ENCODE results near the gene ALPK1.
A peak's percentile ranks its signal among the peaks of the same experiment; 100 is the strongest.

Gene ALPK1

DNA sequence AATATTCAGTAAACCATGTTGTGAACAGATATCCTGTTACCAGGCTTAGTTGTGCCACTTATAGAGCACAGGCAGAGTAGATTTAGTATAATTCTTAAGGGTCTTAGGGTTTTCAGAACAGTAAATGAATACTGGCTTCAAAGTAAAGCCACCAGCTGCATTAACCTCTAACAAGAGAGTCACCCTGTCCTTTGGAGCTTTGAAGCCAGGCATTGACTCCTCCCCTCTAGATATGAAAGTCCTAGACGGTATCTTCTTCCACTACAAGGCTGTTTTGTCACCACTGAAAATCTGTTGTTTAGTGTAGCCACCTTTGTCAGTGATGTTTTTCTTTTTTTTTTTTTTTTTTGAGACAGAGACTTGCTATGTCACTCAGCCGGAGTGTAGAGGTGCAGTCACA is 77.7 kb downstream of the ALPK1 start:
- Histone ChIP-seq H3K9ac (ENCODE audit: low read depth, low read length) (no peak overlapping the region), H3K4me3 (ENCODE audit: low read depth, low read length) (no peak overlapping the region), H3K36me3 (ENCODE audit: control insufficient read depth, insufficient read depth, low read length) (no peaks in the 10 kb centered on the region), H3K4me1 (ENCODE audit: control insufficient read depth, insufficient read depth, low read length) (peaks cover 6% of the 10 kb centered on the region), H3K9me3 (ENCODE audit: control insufficient read depth, insufficient read depth, low read length) (no peaks in the 10 kb centered on the region), H3K27me3 (ENCODE audit: control insufficient read depth, insufficient read depth, low read length) (peaks cover 13% of the 10 kb centered on the region)

DNA sequence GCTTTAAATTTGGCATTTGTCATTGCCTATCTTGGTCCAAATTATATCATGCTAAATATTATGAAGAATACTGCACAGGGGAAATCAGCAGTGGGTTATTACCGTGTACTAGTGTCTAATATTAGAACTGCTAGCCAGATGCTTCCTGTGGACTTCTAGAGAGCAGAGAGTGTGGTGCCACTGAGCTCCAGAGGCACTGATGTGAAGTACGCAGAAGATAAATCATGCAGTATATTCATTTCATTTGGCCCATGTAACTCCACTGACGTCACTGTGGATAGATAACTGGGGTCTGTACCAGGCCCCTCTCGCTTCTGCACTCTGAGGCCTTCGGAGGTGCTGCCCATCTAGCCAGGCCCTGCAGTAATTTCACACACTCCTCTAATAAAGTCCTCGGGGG is 80.0 kb downstream of the ALPK1 start:
- Histone ChIP-seq H3K36me3 (ENCODE audit: control insufficient read depth, insufficient read depth, low read length) (no peaks in the 10 kb centered on the region), H3K9me3 (ENCODE audit: control insufficient read depth, insufficient read depth, low read length) (no peaks in the 10 kb centered on the region), H3K4me1 (ENCODE audit: control insufficient read depth, insufficient read depth, low read length) (peaks cover 6% of the 10 kb centered on the region), H3K9ac (ENCODE audit: low read depth, low read length) (no peak overlapping the region), H3K27me3 (ENCODE audit: control insufficient read depth, insufficient read depth, low read length) (peaks cover 26% of the 10 kb centered on the region), H3K4me3 (ENCODE audit: low read depth, low read length) (no peak overlapping the region)

DNA sequence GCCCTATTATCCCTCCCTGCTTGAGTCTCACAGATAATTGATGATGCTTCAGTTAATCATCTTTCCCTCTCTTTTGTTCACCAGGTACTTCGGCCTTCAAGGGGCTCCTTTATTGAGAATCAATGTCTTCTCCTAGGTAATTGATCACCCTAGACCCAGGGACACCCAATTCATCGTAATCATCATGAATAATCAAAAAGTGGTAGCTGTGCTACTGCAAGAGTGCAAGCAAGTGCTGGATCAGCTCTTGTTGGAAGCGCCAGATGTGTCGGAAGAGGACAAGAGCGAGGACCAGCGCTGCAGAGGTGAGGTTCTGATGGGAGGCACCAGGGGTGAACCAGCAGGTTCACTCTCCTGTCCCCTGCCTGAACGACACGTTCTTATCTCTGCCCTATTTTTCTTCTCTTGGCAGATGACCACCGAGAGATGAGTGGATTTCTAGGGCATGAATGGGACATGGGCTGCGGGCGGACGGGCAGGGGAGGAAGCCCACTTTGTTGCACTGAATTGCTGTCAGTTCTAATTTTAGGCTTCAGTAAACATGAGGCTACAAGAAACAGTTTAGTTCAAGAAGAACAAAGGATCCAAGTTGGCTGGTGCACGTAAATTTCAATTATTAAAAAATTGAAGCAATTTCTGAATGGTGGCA is 80.5 kb downstream of the ALPK1 start:
- peaks cover 6% of the 10 kb centered on the region for H3K4me1 ChIP-seq (ENCODE audit: control insufficient read depth, insufficient read depth, low read length)
- no peak overlapping the region for H3K9ac ChIP-seq (ENCODE audit: low read depth, low read length)
- H3K4me3 ChIP-seq (ENCODE audit: low read depth, low read length) = no peak overlapping the region
- H3K27me3 ChIP-seq (ENCODE audit: control insufficient read depth, insufficient read depth, low read length) = peaks cover 26% of the 10 kb centered on the region
- H3K36me3 ChIP-seq (ENCODE audit: control insufficient read depth, insufficient read depth, low read length) = no peaks in the 10 kb centered on the region
- H3K9me3 ChIP-seq (ENCODE audit: control insufficient read depth, insufficient read depth, low read length) = no peaks in the 10 kb centered on the region

DNA sequence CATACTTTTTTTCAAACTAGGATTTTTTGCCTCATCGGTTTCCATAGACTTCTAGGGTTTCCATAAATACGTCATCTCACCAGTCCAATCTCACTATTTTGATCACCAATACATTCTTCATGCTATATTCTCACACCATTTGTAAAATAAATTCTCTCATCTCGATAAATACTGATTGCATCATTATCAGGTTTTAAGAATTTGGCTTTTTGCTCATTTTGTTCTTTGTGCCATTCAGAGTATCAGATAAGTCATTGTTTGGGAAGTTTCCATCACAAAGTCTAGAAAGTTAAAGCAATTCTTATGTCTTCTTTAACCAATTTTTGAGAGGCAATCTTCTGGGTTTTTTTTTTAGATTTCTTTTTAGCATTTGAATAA is 81.1 kb downstream of the ALPK1 start:
- Histone ChIP-seq H3K4me1 (ENCODE audit: control insufficient read depth, insufficient read depth, low read length) (peaks cover 6% of the 10 kb centered on the region), H3K4me3 (ENCODE audit: low read depth, low read length) (no peak overlapping the region), H3K9me3 (ENCODE audit: control insufficient read depth, insufficient read depth, low read length) (no peaks in the 10 kb centered on the region), H3K9ac (ENCODE audit: low read depth, low read length) (no peak overlapping the region), H3K27me3 (ENCODE audit: control insufficient read depth, insufficient read depth, low read length) (peaks cover 26% of the 10 kb centered on the region), H3K36me3 (ENCODE audit: control insufficient read depth, insufficient read depth, low read length) (no peaks in the 10 kb centered on the region)

DNA sequence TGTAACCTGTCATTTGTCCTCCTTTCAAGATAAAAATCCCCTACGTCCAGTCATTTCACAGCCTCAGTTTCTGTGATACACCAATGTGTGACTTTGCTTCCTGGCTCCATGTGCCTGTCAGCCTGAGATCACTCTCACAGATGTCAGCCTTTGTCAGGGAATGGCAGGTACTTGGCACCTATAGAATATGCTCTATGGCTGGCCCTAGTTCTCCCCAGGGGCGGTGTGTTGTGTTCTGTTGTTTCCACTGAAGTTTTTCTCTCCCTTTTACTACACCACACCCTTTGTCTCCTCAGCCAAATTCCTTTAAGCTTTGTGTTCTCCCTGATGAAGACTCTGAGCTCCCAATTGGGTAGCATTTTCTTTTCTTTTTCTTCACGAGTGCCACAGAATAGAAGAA is 81.7 kb downstream of the ALPK1 start:
- H3K4me1 ChIP-seq (ENCODE audit: control insufficient read depth, insufficient read depth, low read length) = peaks cover 6% of the 10 kb centered on the region
- H3K36me3 ChIP-seq (ENCODE audit: control insufficient read depth, insufficient read depth, low read length) = no peaks in the 10 kb centered on the region
- peaks cover 26% of the 10 kb centered on the region for H3K27me3 ChIP-seq (ENCODE audit: control insufficient read depth, insufficient read depth, low read length)
- H3K9ac ChIP-seq (ENCODE audit: low read depth, low read length) = no peak overlapping the region
- H3K4me3 ChIP-seq (ENCODE audit: low read depth, low read length) = peak overlapping the region; percentile 28
- no peaks in the 10 kb centered on the region for H3K9me3 ChIP-seq (ENCODE audit: control insufficient read depth, insufficient read depth, low read length)

DNA sequence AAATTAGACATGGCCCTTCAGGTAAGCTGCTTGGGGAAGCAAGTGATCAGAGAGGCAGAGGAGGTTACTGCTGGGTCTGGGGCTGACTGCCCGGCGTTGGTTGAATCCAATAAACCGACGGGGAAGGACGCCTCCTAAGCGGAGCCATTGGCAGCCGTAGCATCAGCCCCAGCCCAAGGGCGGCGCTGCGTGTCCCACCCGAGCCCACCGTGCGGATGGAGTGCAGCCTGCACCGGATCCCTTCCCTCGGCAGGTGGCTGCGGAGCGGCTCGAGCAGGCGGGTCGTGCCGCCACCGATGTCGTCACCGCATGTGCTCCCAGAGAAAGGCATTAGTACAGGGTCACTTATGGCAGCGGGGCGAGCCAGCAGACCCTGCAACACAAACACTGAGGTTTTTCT is 82.1 kb downstream of the ALPK1 start:
- H3K9me3 ChIP-seq (ENCODE audit: control insufficient read depth, insufficient read depth, low read length) = no peaks in the 10 kb centered on the region
- no peak overlapping the region for H3K9ac ChIP-seq (ENCODE audit: low read depth, low read length)
- H3K4me1 ChIP-seq (ENCODE audit: control insufficient read depth, insufficient read depth, low read length) = peaks cover 6% of the 10 kb centered on the region
- no peaks in the 10 kb centered on the region for H3K36me3 ChIP-seq (ENCODE audit: control insufficient read depth, insufficient read depth, low read length)
- H3K4me3 ChIP-seq (ENCODE audit: low read depth, low read length) = peak overlapping the region; percentile 28
- H3K27me3 ChIP-seq (ENCODE audit: control insufficient read depth, insufficient read depth, low read length) = peaks cover 26% of the 10 kb centered on the region

DNA sequence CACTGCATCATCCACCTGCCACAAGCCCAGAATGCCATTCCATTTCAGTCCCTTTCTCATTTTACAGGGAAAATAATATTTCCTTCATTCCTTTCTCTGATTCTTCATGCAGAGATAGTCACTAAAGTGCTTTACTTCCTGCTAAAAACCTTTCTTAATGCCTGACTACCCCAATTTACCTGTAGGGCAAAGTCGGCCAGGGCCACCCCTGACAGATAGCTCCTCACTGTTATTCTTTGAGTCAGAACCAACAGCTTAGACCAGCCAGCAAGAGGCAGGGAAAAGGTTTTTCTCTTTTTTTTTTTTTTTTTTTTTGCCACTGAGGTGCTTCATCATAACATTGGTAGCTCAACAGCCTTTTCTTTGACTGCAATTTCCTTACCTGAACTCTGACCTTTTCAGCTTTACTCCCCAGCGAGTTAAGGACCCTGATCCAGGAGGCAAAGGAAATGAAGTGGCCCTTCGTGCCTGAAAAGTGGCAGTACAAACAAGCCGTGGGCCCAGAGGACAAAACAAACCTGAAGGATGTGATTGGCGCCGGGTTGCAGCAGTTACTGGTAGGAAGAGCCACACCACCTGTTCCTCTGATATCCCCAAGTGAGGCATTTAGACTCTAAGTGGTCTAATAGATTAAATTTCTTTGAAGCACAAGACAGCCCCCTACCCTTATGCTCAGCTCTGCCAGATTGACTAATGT is 85.0 kb downstream of the ALPK1 start:
- Histone ChIP-seq H3K9ac (ENCODE audit: low read depth, low read length) (no peak overlapping the region), H3K9me3 (ENCODE audit: control insufficient read depth, insufficient read depth, low read length) (no peaks in the 10 kb centered on the region)

DNA sequence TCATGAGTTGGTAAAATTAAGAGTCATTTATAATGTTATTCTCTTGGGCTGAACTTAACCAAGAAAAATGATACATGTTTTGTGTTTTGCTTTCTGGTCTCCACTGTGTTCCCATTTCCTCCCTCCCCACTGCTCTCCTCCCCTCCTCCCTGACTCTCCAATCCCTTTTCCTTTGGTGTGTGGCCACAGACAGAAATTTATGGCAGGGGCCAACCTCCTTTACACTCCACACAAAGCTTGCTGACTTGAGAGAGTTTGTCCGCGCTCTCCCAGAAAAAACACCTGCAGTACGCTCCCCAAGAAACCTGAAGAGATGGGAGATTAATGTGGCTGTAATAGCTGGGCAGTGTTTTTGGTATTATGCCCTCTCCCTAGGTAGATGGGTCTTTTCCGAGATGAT is 88.9 kb downstream of the ALPK1 start:
- no peaks in the 10 kb centered on the region for H3K9me3 ChIP-seq (ENCODE audit: control insufficient read depth, insufficient read depth, low read length)
- peaks cover 4% of the 10 kb centered on the region for H3K4me1 ChIP-seq (ENCODE audit: control insufficient read depth, insufficient read depth, low read length)
- H3K9ac ChIP-seq (ENCODE audit: low read depth, low read length) = no peak overlapping the region
- H3K27me3 ChIP-seq (ENCODE audit: control insufficient read depth, insufficient read depth, low read length) = peaks cover 2% of the 10 kb centered on the region
- no peaks in the 10 kb centered on the region for H3K36me3 ChIP-seq (ENCODE audit: control insufficient read depth, insufficient read depth, low read length)
- H3K4me3 ChIP-seq (ENCODE audit: low read depth, low read length) = no peak overlapping the region

More for the DNA sequence above, 85.0 kb downstream of the ALPK1 start:
- peaks cover 10% of the 10 kb centered on the region for H3K4me1 ChIP-seq (ENCODE audit: control insufficient read depth, insufficient read depth, low read length)
- peaks cover 26% of the 10 kb centered on the region for H3K27me3 ChIP-seq (ENCODE audit: control insufficient read depth, insufficient read depth, low read length)
- no peak overlapping the region for H3K4me3 ChIP-seq (ENCODE audit: low read depth, low read length)
- H3K36me3 ChIP-seq (ENCODE audit: control insufficient read depth, insufficient read depth, low read length) = no peaks in the 10 kb centered on the region

DNA sequence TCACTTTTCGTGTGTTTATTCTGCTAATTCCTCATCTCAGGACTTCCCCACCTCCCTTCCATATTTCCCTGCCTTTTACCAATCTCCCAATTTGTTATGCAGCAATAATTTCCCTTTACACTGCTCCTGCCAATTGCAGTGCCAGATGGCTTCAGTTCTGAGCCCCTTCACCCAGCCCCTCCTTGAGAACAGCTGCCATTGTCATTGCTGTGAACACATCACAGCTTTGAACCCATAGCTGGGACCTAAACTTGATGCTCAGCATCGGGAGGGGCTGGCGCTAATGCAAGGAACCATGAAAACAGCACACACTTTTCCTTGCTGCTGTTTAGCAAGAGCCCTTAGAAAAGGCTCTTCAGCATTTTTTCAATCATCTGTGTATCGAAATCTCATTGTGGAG is 104.9 kb downstream of the ALPK1 start:
- Histone ChIP-seq H3K4me3 (ENCODE audit: low read depth, low read length) (no peak overlapping the region), H3K36me3 (ENCODE audit: control insufficient read depth, insufficient read depth, low read length) (no peaks in the 10 kb centered on the region), H3K9me3 (ENCODE audit: control insufficient read depth, insufficient read depth, low read length) (no peaks in the 10 kb centered on the region), H3K4me1 (ENCODE audit: control insufficient read depth, insufficient read depth, low read length) (peaks cover 8% of the 10 kb centered on the region), H3K27me3 (ENCODE audit: control insufficient read depth, insufficient read depth, low read length) (peaks cover 6% of the 10 kb centered on the region), H3K9ac (ENCODE audit: low read depth, low read length) (no peak overlapping the region)

DNA sequence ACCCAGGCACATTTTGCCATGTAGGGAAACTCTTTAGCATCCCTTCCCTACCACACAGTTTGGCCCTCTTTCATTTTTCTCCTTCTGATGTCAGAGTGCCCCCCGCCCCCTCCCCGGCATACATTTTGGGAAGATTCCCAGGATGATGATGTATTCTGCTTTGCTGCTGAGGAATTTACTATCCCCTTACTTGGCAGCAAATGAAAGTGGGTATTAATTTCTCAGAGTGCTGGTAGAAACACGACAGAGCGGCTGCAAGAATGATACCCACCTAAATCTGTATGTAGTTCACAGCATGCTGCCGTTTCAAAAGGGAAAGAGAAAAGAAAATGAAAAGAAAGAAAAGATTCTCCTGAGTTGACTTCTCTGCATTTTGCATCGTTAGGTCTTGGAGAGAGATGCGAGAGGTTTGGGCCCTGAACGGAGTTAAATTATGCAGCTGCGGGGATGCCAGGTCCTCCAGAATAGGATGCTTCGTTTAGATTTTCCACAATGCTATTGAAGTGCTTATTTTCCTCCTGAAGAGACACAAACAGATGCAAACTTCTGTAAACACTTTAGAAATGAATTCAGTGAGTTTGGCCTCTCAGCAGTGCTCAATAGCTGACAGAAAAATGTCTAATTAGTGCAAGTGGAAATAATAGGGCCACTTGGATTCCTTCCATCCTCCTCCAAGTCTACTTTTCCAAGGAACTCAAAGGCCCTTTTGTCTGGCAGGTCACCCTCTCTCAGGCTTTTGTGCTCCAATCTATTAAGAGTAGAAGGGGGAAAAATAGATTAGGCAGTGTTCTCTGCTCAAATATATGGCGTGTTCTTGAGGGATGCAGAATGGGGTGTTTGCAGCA is 106.2 kb downstream of the ALPK1 start:
- H3K4me1 ChIP-seq (ENCODE audit: control insufficient read depth, insufficient read depth, low read length) = peaks cover 8% of the 10 kb centered on the region
- no peak overlapping the region for H3K4me3 ChIP-seq (ENCODE audit: low read depth, low read length)
- no peaks in the 10 kb centered on the region for H3K9me3 ChIP-seq (ENCODE audit: control insufficient read depth, insufficient read depth, low read length)

DNA sequence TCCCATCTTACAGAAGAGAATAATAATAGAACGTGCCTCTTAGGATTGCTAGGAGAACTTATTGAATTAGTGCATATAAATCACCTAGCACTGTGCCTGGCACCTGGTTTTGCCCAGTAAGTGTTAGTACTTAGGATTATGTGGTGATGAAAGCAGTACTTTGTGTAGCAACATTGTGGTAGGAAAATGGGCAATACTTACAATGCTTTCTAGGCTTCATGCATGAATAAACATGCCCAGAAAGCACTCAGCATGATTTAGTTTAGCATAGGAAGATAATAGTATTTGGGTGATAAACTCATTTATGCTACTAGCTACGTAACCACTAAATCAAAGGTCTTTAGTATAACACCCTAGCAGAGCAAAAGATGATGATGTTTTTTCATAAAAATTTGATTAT is 113.2 kb downstream of the ALPK1 start:
- Histone ChIP-seq H3K9me3 (ENCODE audit: control insufficient read depth, insufficient read depth, low read length) (no peaks in the 10 kb centered on the region), H3K36me3 (ENCODE audit: control insufficient read depth, insufficient read depth, low read length) (no peaks in the 10 kb centered on the region), H3K4me3 (ENCODE audit: low read depth, low read length) (no peak overlapping the region), H3K9ac (ENCODE audit: low read depth, low read length) (no peak overlapping the region), H3K4me1 (ENCODE audit: control insufficient read depth, insufficient read depth, low read length) (peaks cover 4% of the 10 kb centered on the region), H3K27me3 (ENCODE audit: control insufficient read depth, insufficient read depth, low read length) (no peaks in the 10 kb centered on the region)

More for the DNA sequence above, 106.2 kb downstream of the ALPK1 start:
- H3K36me3 ChIP-seq (ENCODE audit: control insufficient read depth, insufficient read depth, low read length) = no peaks in the 10 kb centered on the region
- no peak overlapping the region for H3K9ac ChIP-seq (ENCODE audit: low read depth, low read length)
- H3K27me3 ChIP-seq (ENCODE audit: control insufficient read depth, insufficient read depth, low read length) = peaks cover 6% of the 10 kb centered on the region

Measured in iPS-15b (cell line).